Natural killer cell (primary cell): ENCODE results near the gene GCN1. TPM values are rescaled to one million over a fixed set of nuclear protein-coding genes. Genes with fewer than 3 reads are reported as not detected.
A peak's percentile ranks its signal among the peaks of the same experiment; 100 is the strongest.

Source experiments
- ATAC-seq, 3 donors: fragments of 150-1000 bp in 2 of 3; fragments of 200-7000 bp in 1 of 3; cut with Tn5 transposase; 1 replicate in 1 of 3; 2 replicates in 2 of 3; pipeline ENCODE4 v1.10.0; 2021; ENCODE audit warnings: mild to moderate bottlenecking in 2 of 3, moderate library complexity in 2 of 3
- DNase-seq, 2 donors: peaks; one replicate each; pipeline versions ENCODE4 v3.0.0 to v3.0.0-alpha.2; 2013 to 2021; ENCODE audit warnings: mixed read lengths in 1 of 2
- H3K27ac ChIP-seq: one replicate; pipeline ENCODE4 v1.5.1; 2013; ENCODE audit warnings: mild to moderate bottlenecking, low read length
- H3K27me3 ChIP-seq: one replicate; pipeline ENCODE4 v1.6.1; 2013; ENCODE audit warnings: low read length; ENCODE audit not compliant: control insufficient read depth, insufficient read depth
- H3K36me3 ChIP-seq: one replicate; pipeline ENCODE4 v1.6.1; 2013; ENCODE audit warnings: low read length; ENCODE audit not compliant: control insufficient read depth, insufficient read depth
- H3K4me1 ChIP-seq: one replicate; pipeline ENCODE4 v1.6.1; 2013; ENCODE audit warnings: low read length; ENCODE audit not compliant: control insufficient read depth, insufficient read depth
- H3K4me3 ChIP-seq: one replicate; pipeline ENCODE4 v1.5.1; 2013; ENCODE audit warnings: low read length
- H3K9me3 ChIP-seq: one replicate; pipeline ENCODE4 v1.6.1; 2013; ENCODE audit warnings: low read length; ENCODE audit not compliant: control insufficient read depth, insufficient read depth
- H3K27ac Mint-ChIP-seq, 2 donors: one replicate each; pipeline ENCODE4 v1.8.0; 2022; ENCODE audit warnings: mild to moderate bottlenecking in 2 of 2, mixed read lengths in 2 of 2, moderate library complexity in 1 of 2
- H3K27me3 Mint-ChIP-seq, 2 donors: one replicate each; pipeline ENCODE4 v1.8.0; 2022; ENCODE audit warnings: low read depth in 2 of 2, mixed read lengths in 2 of 2
- H3K36me3 Mint-ChIP-seq: one replicate; pipeline ENCODE4 v1.8.0; 2022; ENCODE audit warnings: mixed read lengths
- H3K4me1 Mint-ChIP-seq, 2 donors: one replicate each; pipeline ENCODE4 v1.8.0; 2022; ENCODE audit warnings: mixed read lengths in 2 of 2
- H3K4me3 Mint-ChIP-seq: one replicate; pipeline ENCODE4 v1.8.0; 2022; ENCODE audit warnings: mild to moderate bottlenecking, moderate library complexity, mixed read lengths
- H3K9me3 Mint-ChIP-seq, 2 donors: one replicate each; pipeline ENCODE4 v1.8.0; 2022; ENCODE audit warnings: mixed read lengths in 2 of 2
- WGBS: methylation state at CpG from one replicate; pipeline ENCODE4 v1.1.7; 2013; ENCODE audit warnings: missing lambda C conversion rate; ENCODE audit not compliant: insufficient coverage; 5-methylcytosine and 5-hydroxymethylcytosine counted together
- intact Hi-C: fragments of 100-400 bp; cut with micrococcal nuclease; formaldehyde crosslinking; loops from one replicate; pipeline ENCODE4 v1.14.2; 2022
- total RNA-seq, 4 donors: library from RNA; stranded (reverse); fragments of 120-200 nt in 1 of 4; gene quantifications; one replicate each; pipeline versions ENCODE4 v1.2.3 to v1.2.4, GENCODE V29; 2013 to 2022
- TF ChIP-seq, protein P1 (sequence below): fragments of 200-600 bp; IDR thresholded peaks from one replicate; pipeline ENCODE4 v1.8.0; 2022; ENCODE audit warnings: antibody characterized with exemption

The GCN1 gene
- total RNA-seq, 3 donors from 2014 or later (not counting 1 experiment from before 2014, with no cell fraction given): 119 to 141 (median 120) TPM

DNA sequence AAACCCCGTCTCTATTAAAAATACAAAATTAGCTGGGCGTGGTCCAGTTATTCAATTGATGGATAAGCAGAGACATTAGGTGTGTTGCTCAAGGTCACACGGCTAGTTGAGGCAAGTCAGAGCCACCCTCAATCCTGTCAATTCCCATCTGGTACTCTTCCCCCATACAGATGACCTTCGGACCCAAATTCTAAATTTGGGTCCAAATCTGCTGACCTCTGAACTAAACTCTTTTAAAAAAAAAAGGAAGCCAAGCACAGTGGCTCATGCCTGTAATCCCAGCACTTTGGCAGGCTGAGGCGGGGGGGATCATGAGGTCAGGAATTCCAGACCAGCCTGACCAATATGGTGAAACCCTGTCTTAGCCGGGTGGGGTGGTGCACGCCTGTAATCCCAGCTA, 23.9 kb downstream of the GCN1 start:
- TF ChIP-seq, protein P1, sequence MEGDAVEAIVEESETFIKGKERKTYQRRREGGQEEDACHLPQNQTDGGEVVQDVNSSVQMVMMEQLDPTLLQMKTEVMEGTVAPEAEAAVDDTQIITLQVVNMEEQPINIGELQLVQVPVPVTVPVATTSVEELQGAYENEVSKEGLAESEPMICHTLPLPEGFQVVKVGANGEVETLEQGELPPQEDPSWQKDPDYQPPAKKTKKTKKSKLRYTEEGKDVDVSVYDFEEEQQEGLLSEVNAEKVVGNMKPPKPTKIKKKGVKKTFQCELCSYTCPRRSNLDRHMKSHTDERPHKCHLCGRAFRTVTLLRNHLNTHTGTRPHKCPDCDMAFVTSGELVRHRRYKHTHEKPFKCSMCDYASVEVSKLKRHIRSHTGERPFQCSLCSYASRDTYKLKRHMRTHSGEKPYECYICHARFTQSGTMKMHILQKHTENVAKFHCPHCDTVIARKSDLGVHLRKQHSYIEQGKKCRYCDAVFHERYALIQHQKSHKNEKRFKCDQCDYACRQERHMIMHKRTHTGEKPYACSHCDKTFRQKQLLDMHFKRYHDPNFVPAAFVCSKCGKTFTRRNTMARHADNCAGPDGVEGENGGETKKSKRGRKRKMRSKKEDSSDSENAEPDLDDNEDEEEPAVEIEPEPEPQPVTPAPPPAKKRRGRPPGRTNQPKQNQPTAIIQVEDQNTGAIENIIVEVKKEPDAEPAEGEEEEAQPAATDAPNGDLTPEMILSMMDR: no peak
- Histone ChIP-seq H3K9me3 (no peaks in the 10 kb centered on the region), H3K27me3 (no peaks in the 10 kb centered on the region), H3K4me1 (no peaks in the 10 kb centered on the region), H3K36me3 (peaks cover 57% of the 10 kb centered on the region), H3K27ac (no peak overlapping the region), H3K4me3 (no peak overlapping the region)
- Mint-ChIP-seq H3K27ac (no peak overlapping the region), H3K4me1 (peaks cover 0 to 4% of the 10 kb centered on the region in 2 donors), H3K27me3 (no peaks in the 10 kb centered on the region), H3K4me3 (no peak overlapping the region), H3K36me3 (no peaks in the 10 kb centered on the region), H3K9me3 (no peaks in the 10 kb centered on the region)
- 99% methylated on average over 7 of the region's 7 CpGs for WGBS
- ATAC-seq: no peak
- intact Hi-C loops: no loop called here
- no peak for DNase-seq

DNA sequence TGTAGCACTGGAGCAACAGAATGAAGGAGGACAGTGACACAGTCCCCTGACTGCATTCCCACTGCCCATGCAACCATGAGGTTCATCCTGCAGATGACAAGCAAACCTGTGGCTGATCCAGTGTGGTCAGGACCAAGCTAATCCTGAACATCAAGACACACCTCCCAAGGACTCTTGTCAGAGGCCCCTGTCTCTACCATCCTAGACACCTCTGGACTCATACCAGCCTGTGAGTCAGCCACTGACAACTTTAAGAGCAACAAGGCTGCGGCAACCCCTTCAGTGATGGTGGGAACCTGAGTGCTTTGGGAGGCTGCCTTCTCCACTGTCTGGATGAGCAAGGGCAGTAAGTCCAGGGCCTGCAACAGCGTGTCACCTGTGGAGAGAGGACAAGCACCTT, 24.6 kb downstream of the GCN1 start:
- no peak overlapping the region for H3K27ac ChIP-seq
- H3K27me3 ChIP-seq: no peaks in the 10 kb centered on the region
- WGBS: 100% methylated on average over 2 of the region's 2 CpGs
- Mint-ChIP-seq H3K27ac (no peak overlapping the region), H3K27me3 (no peaks in the 10 kb centered on the region), H3K36me3 (no peaks in the 10 kb centered on the region), H3K4me3 (no peak overlapping the region), H3K4me1 (peaks cover 0 to 4% of the 10 kb centered on the region in 2 donors), H3K9me3 (no peaks in the 10 kb centered on the region)
- DNase-seq: no peak
- no peak overlapping the region for H3K4me3 ChIP-seq
- no peaks in the 10 kb centered on the region for H3K4me1 ChIP-seq
- TF ChIP-seq, protein P1: no peak
- intact Hi-C loops: no loop called here
- no peak for ATAC-seq
- H3K9me3 ChIP-seq: no peaks in the 10 kb centered on the region
- H3K36me3 ChIP-seq: peaks cover 51% of the 10 kb centered on the region

DNA sequence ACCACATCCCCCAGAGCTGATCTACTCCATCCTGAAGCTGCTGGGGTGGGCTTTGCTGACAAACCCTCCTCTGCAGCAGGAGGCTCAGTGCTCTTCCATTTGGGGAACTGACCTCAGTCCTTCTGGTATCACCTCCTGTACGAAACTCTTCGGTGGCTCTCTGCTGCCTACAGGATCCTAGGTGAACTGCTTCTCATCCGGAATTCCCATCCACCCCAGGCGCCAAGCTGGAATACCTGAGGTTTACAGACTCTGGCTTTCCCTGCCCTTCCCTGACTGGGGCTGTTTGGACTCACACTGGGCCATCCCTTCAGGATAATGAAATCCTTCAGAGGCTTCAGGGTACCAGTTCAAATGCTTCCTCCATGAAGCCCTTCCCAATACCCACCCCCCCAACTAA, 26.2 kb downstream of the GCN1 start:
- Mint-ChIP-seq H3K9me3 (no peaks in the 10 kb centered on the region), H3K36me3 (no peaks in the 10 kb centered on the region), H3K27me3 (no peaks in the 10 kb centered on the region), H3K27ac (peak overlapping the region in 1 of 2 donors; percentile 29), H3K4me1 (peaks cover 0 to 4% of the 10 kb centered on the region in 2 donors), H3K4me3 (no peak overlapping the region)
- DNase-seq (no peak), ATAC-seq (no peak)
- no peak overlapping the region for H3K27ac ChIP-seq
- no peaks in the 10 kb centered on the region for H3K4me1 ChIP-seq
- no peak overlapping the region for H3K4me3 ChIP-seq
- WGBS: 96% methylated on average over 4 of the region's 4 CpGs
- intact Hi-C loops: no loop called here
- TF ChIP-seq, protein P1: no peak
- peaks cover 48% of the 10 kb centered on the region for H3K36me3 ChIP-seq
- H3K9me3 ChIP-seq: no peaks in the 10 kb centered on the region
- no peaks in the 10 kb centered on the region for H3K27me3 ChIP-seq

DNA sequence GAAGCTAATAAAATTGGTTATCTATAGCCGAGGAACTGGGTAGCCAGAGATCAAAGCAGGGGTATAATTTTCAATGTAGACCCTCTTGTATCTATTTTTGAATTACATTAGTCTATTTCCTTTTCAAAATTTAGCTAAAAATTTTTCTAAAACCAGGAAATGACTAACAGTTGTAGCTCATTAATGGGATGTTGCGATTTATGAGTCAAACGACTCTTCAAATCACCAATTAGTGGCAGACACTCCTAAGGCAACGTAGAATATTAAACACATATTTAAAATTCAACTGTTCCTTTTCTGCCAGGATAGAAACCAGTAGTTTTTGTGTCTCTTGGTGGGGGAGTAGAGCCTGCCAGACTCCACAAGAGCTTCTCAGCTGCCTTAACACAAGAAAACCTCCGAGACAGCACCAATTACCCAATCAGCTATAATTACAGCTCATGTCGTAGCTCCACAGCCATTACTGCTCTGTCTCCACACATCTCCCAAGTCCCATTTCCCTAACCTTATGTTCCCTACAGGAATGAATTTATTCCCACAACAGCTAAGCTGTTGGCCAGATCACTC, 26.9 kb downstream of the GCN1 start:
- no peaks in the 10 kb centered on the region for H3K9me3 Mint-ChIP-seq
- intact Hi-C loops: no loop called here
- H3K4me1 Mint-ChIP-seq: peaks cover 0 to 4% of the 10 kb centered on the region in 2 donors
- H3K4me1 ChIP-seq: no peaks in the 10 kb centered on the region
- peaks cover 51% of the 10 kb centered on the region for H3K36me3 ChIP-seq
- ATAC-seq (no peak), DNase-seq (no peak)
- no peaks in the 10 kb centered on the region for H3K9me3 ChIP-seq
- H3K27me3 Mint-ChIP-seq: no peaks in the 10 kb centered on the region
- no peak overlapping the region for H3K4me3 ChIP-seq
- H3K4me3 Mint-ChIP-seq: no peak overlapping the region
- TF ChIP-seq, protein P1: no peak
- no peaks in the 10 kb centered on the region for H3K27me3 ChIP-seq
- no peak overlapping the region for H3K27ac Mint-ChIP-seq
- WGBS: 95% methylated on average over 2 of the region's 6 CpGs
- H3K27ac ChIP-seq: no peak overlapping the region
- peaks cover under 1% of the 10 kb centered on the region for H3K36me3 Mint-ChIP-seq
